Superior temporal gyrus (tissue), 1 donor: ENCODE data around the gene GPR152.
"Not testable (repeated sequence)": the region's sequence is repeated elsewhere in the genome, so short reads cannot be mapped to it uniquely, and the experiment has no call there.

Experiments
- DNase-seq: peaks from one replicate; pipeline ENCODE4 v3.0.0-alpha.2; 2016; ENCODE audit errors: extremely low spot score

GPR152 gene

DNA sequence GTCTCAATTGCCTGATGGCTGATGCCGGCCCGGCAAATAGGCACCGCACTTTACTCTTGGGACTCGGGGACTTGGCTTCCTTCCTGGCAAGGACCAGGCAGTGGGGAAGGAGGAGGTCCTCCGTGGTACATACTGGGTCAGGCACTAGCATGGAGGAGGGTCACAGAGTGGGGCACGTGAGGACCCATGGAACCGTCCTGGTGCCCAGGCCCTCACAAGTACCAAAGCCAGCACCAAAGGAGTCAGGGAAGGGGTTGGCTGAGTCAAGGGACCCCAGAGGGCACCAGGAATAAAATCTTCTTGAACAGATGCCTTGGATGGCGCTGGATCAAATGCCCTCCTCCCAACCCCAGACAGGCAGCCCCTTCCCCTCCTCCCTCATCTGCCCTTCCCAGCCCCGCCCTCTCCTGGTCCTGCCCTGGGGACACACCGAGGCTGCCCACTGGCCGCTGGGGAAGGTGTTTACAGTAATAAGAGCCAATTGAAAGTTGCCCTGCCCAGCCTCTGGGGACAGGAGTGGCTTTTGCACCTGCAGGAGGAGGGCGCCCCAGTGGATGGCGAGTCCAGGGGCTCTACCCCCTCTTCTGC lies 42.7 kb downstream of the GPR152 start:
- DNase-seq: peak; percentile 41

DNA sequence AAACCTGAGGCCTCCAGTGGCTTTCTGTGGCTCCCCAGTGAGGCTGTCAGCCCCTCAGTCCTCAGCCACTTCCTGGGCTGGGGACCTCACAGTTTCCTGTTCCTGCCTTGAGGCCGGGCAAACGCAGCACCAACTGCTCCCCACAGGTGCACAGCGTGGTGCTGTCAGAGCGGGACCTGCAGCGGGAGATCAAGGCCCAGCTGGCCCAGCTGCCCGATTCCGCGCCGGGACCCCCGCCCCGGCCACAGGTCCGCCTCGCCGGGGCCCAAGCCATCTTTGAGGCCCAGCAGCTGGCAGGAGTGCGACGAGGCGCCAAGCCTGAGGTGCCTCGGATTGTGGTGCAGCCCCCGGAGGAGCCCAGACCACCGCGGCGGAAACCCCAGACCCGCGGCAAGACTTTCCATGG lies 43.3 kb downstream of the GPR152 start:
- DNase-seq: no peak

DNA sequence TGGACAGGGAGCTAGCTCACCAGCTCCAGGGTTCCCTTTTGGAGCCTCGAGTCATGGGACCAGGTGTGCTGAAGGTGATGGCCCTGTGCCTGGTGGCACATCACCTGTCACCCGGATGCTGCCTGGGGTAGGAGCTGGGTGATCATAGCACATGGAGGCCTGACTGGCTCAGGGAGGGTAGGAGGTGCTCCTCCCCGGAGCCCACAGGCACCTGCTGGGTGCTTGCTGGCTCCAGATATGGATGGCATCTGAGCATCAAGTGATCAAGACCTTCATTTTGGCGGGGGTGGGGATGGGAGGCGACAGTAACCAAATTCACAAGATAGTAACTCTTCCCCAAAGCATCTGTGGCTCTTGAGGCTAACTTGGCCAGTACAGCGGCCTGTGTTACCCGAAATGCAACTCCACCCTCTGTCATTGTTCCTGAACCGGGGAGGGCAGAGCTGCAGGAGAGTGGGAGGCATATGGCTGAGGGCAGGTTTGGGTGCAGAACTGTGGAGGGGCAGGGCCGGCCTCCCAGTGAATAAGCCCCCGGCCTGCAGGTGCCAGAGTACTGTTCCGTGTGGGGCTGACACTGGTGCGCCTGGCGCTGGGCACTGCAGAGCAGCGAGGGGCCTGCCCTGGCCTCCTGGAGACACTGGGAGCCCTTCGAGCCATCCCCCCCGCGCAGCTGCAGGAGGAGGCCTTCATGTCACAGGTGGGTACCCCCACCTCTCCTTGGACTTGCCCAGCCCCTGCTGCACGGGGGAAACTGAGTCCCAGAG lies 43.9 kb downstream of the GPR152 start:
- peak; percentile 7 for DNase-seq

- peak; percentile 19 for DNase-seq
Observed at GRCh38 chr11:67407688-67408163, 44.8 kb downstream of the GPR152 start.

GRCh38 chr11:67406969-67407687 lies 45.4 kb downstream of the GPR152 start:
- peak; percentile 74 for DNase-seq

- DNase-seq: no peak
Observed at GRCh38 chr11:67406420-67406968, 46.0 kb downstream of the GPR152 start.

DNA sequence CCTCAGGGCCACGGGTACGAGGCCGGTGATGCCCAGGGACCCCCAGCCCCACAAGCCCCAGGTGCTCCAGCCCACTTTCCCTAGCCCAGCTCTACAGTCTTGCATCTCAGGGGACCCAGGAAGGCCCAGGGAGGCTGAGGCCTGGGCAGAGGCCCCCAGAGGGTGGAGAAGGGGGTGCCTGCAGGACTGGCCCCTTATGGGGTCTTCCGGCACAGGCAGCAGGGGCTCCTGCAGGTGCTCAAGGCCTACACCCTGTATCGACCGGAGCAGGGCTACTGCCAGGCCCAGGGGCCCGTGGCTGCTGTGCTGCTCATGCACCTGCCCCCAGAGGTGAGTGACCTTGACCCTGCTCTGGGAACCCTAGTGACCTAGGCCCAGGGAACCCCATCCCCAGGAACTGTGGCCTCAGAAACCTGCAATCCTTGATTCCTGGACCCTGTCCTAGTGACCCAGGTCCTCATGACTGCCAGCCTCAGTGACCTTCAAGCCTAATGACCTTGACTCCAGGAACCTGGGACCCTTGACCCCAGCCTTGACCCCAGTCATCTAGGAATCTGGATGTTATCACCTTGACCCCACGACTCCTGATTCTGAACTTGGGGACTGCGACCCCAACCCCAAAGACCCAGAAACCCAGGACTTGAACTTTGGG lies 46.7 kb downstream of the GPR152 start:
- DNase-seq: no peak

DNA sequence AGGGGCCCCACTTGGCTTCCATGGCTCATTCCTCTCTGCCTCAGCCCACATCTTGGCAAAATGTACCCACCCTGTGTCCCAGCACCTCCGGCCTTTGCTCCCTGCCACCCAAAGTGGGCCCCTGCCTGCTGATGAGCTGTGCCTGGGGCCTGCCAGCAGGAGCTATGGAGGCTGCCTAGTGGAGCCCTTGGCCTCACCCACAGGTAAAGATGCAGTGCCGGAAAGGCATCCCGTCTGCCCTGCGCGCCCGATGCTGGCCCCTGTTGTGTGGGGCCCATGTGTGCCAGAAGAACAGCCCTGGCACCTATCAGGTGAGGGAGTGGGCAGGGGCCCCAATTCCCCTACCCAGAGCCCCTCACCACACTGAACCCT lies 47.3 kb downstream of the GPR152 start:
- DNase-seq: no peak

DNA sequence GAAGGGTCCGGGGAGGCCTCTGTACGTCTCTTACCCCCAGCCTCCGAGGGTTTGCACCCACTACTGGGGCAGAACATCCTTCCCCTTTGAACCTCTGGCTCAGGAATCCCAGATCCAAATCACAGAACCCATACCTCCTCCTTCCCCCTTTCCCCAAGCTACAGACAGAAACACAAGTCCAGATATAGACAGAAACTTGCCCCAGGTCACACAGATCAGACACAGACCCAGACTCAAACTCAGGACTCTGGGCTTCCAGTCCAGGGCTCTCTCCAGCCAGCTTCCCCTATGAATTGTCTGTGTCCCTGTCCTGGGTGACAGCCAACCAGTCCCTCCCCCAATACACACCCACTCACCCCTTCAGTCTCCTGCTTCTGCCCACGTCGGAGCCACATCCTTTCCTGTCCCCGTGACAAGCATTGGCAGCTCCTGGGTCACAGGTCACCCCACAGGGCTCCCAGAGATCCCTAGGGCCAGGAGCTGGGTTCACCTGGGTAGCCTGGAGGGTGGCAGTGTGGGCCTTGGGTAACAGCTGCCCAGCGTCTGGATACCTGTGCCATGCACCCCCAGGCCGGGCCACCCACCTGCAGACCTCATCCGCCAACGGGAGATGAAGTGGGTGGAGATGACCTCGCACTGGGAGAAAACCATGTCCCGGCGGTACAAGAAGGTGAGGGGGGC lies 47.9 kb downstream of the GPR152 start:
- DNase-seq: peak; percentile 6

- not testable (repeated sequence) for DNase-seq
Observed at GRCh38 chr11:67403085-67403484, 49.4 kb downstream of the GPR152 start.

- not testable (repeated sequence) for DNase-seq
Observed at GRCh38 chr11:67402192-67402839, 50.2 kb downstream of the GPR152 start.

- DNase-seq: peak; percentile 86
Observed at GRCh38 chr11:67401495-67402191, 50.9 kb downstream of the GPR152 start, which contains the start of gene PPP1CA. PPP1CA (minus strand) TSS chr11:67401858; CDS start chr11:67401782, 76 bp downstream.
